Retinal pigment epithelial cell (primary cell): ENCODE results near the gene SUGP2.

Experiments used
- DNase-seq: peaks from one replicate; pipeline ENCODE4 v3.0.0-alpha.2; 2010; ENCODE audit warnings: low read depth
- H3K4me3 ChIP-seq: 2 replicates; pipeline ENCODE4 v1.5.1; 2011; ENCODE audit warnings: mild to moderate bottlenecking, low read length, control low read depth, moderate library complexity
- CTCF ChIP-seq: conservative IDR thresholded peaks from 2 replicates; pipeline ENCODE4 v1.5.1; 2011; ENCODE audit warnings: low read depth, low read length, control low read depth, inconsistent platforms

SUGP2 gene

GRCh38 chr19:18951721-18952281, 81.5 kb downstream of the SUGP2 start:
- TF ChIP-seq CTCF = no peak
- no peak for DNase-seq
- no peak overlapping the region for H3K4me3 ChIP-seq

- TF ChIP-seq CTCF = no peak
- no peak overlapping the region for H3K4me3 ChIP-seq
- DNase-seq = no peak
Observed at GRCh38 chr19:18949858-18950257, 83.5 kb downstream of the SUGP2 start.

GRCh38 chr19:18948976-18949356, 84.4 kb downstream of the SUGP2 start:
- TF ChIP-seq CTCF = no peak
- no peak for DNase-seq

GRCh38 chr19:18948075-18948975, 85.0 kb downstream of the SUGP2 start:
- no peak for DNase-seq
- no peak overlapping the region for H3K4me3 ChIP-seq
- no peak for TF ChIP-seq CTCF

More at GRCh38 chr19:18948976-18949356, 84.4 kb downstream of the SUGP2 start:
- H3K4me3 ChIP-seq = no peak overlapping the region

GRCh38 chr19:18946918-18947317, 86.4 kb downstream of the SUGP2 start:
- no peak overlapping the region for H3K4me3 ChIP-seq
- TF ChIP-seq CTCF = no peak
- DNase-seq = no peak

- DNase-seq = no peak
- TF ChIP-seq CTCF = no peak
- no peak overlapping the region for H3K4me3 ChIP-seq
Observed at GRCh38 chr19:18946335-18946734, 87.0 kb downstream of the SUGP2 start.

GRCh38 chr19:18945297-18945696, 88.0 kb downstream of the SUGP2 start:
- TF ChIP-seq CTCF = no peak
- H3K4me3 ChIP-seq = no peak overlapping the region
- no peak for DNase-seq
